Loucy (cell line): ENCODE results near the gene FHIT.

Experiments used
- H2AFZ ChIP-seq: fragments of 200-600 bp; sonication (generic); 2 replicates; pipeline ENCODE4 v1.6.0; 2016; ENCODE audit warnings: antibody characterized with exemption, mild to moderate bottlenecking, low read length, moderate library complexity
- H3F3A ChIP-seq: fragments of 200-600 bp; 2 replicates; pipeline ENCODE4 v1.6.0; 2016; ENCODE audit warnings: antibody characterized with exemption, low read depth, mild to moderate bottlenecking
- H3K27me3 ChIP-seq: fragments of 200-600 bp; sonication (generic); 2 replicates; pipeline ENCODE4 v1.6.1; 2014; ENCODE audit warnings: low read length, mild to moderate bottlenecking; ENCODE audit not compliant: insufficient read depth, poor library complexity, severe bottlenecking
- H3K36me3 ChIP-seq: fragments of 200-600 bp; sonication (generic); 2 replicates; pipeline ENCODE4 v1.6.1; 2016; ENCODE audit warnings: low read length; ENCODE audit not compliant: insufficient read depth
- H3K4me1 ChIP-seq: fragments of 200-600 bp; sonication (generic); 2 replicates; pipeline ENCODE4 v1.5.1; 2014; ENCODE audit warnings: low read length, mild to moderate bottlenecking; ENCODE audit not compliant: insufficient read depth, poor library complexity, severe bottlenecking
- H3K4me2 ChIP-seq: fragments of 200-600 bp; sonication (generic); 2 replicates; pipeline ENCODE4 v1.6.0; 2014; ENCODE audit warnings: antibody characterized with exemption, low read length, low read depth, mild to moderate bottlenecking; ENCODE audit not compliant: poor library complexity, severe bottlenecking
- H3K4me3 ChIP-seq: fragments of 200-600 bp; sonication (generic); 2 replicates; pipeline ENCODE4 v1.5.1; 2014; ENCODE audit warnings: low read length, mild to moderate bottlenecking, mixed read lengths; ENCODE audit not compliant: poor library complexity, severe bottlenecking
- H3K79me2 ChIP-seq: fragments of 200-600 bp; sonication (generic); 2 replicates; pipeline ENCODE4 v1.6.1; 2014; ENCODE audit warnings: low read length; ENCODE audit not compliant: insufficient read depth
- H3K9ac ChIP-seq: fragments of 200-600 bp; sonication (generic); 2 replicates; pipeline ENCODE4 v1.6.0; 2014; ENCODE audit warnings: mild to moderate bottlenecking, low read depth, low read length, moderate library complexity; ENCODE audit not compliant: poor library complexity, severe bottlenecking
- H3K9me2 ChIP-seq: fragments of 200-600 bp; sonication (generic); replicated peaks from 2 replicates; pipeline ENCODE4 v1.6.1; 2016; ENCODE audit warnings: low read depth, low read length, mixed read lengths
- H3K9me3 ChIP-seq: fragments of 200-600 bp; sonication (generic); 2 replicates; pipeline ENCODE4 v1.6.1; 2014; ENCODE audit warnings: mild to moderate bottlenecking, antibody characterized with exemption, low read length, low read depth; ENCODE audit not compliant: insufficient read depth
- H4K20me1 ChIP-seq: fragments of 200-600 bp; sonication (generic); 2 replicates; pipeline ENCODE4 v1.6.0; 2014; ENCODE audit warnings: antibody characterized with exemption, low read length, mild to moderate bottlenecking; ENCODE audit not compliant: insufficient read depth, poor library complexity, severe bottlenecking
- EZH2phosphoT487 ChIP-seq: fragments of 200-600 bp; IDR thresholded peaks from 2 replicates; pipeline ENCODE4 v1.6.1; 2018; ENCODE audit warnings: antibody characterized with exemption, mild to moderate bottlenecking, moderate library complexity, borderline replicate concordance
- TF ChIP-seq, protein P1 (sequence below): fragments of 200-600 bp; sonication (generic); conservative IDR thresholded peaks from 2 replicates; pipeline ENCODE4 v1.5.1; 2014; ENCODE audit warnings: mild to moderate bottlenecking, antibody characterized with exemption, low read length

The FHIT gene

DNA sequence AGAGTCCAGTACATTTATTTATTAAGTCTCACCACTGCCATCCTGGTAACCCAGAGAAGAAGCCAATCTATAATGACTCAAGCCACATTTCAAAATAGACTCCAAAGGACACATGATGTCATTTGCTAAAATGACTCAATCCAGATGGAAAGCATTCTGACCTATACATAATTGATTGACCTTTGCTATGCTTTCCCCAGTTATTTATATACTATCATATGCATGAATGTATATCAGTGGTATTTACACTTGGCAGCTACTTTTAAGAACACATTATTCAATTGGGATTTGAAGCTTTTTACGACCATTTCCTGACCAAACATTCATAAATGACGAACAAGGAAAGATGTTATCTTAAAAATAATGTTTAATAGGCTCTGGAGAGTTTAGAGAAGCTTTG is 297.2 kb downstream of the FHIT start:
- H3K9me2 ChIP-seq: no peaks in the 10 kb centered on the region

GRCh38 chr3:60953351-60953750 is 297.9 kb downstream of the FHIT start:
- H3K4me3 ChIP-seq: no peak overlapping the region
- no peak overlapping the region for H3K9ac ChIP-seq
- no peaks in the 10 kb centered on the region for H3K79me2 ChIP-seq
- no peaks in the 10 kb centered on the region for H3K27me3 ChIP-seq
- H2AFZ ChIP-seq: no peak overlapping the region
- H3K9me2 ChIP-seq: no peaks in the 10 kb centered on the region
- no peaks in the 10 kb centered on the region for H4K20me1 ChIP-seq
- H3F3A ChIP-seq: no peaks in the 10 kb centered on the region
- TF ChIP-seq, protein P1, sequence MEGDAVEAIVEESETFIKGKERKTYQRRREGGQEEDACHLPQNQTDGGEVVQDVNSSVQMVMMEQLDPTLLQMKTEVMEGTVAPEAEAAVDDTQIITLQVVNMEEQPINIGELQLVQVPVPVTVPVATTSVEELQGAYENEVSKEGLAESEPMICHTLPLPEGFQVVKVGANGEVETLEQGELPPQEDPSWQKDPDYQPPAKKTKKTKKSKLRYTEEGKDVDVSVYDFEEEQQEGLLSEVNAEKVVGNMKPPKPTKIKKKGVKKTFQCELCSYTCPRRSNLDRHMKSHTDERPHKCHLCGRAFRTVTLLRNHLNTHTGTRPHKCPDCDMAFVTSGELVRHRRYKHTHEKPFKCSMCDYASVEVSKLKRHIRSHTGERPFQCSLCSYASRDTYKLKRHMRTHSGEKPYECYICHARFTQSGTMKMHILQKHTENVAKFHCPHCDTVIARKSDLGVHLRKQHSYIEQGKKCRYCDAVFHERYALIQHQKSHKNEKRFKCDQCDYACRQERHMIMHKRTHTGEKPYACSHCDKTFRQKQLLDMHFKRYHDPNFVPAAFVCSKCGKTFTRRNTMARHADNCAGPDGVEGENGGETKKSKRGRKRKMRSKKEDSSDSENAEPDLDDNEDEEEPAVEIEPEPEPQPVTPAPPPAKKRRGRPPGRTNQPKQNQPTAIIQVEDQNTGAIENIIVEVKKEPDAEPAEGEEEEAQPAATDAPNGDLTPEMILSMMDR: no peak
- TF ChIP-seq EZH2phosphoT487: no peak
- H3K36me3 ChIP-seq: no peaks in the 10 kb centered on the region
- peaks cover 10% of the 10 kb centered on the region; the same call in 1 of the 2 replicates for H3K9me3 ChIP-seq
- H3K4me2 ChIP-seq: no peak overlapping the region
- H3K4me1 ChIP-seq: peaks cover 14% of the 10 kb centered on the region

More for the DNA sequence above, 297.2 kb downstream of the FHIT start:
- no peak for TF ChIP-seq EZH2phosphoT487
- TF ChIP-seq, protein P1: no peak
- Histone ChIP-seq H3K9me3 (peaks cover 10% of the 10 kb centered on the region; the same call in 1 of the 2 replicates), H2AFZ (no peak overlapping the region), H3K9ac (no peak overlapping the region), H3F3A (no peaks in the 10 kb centered on the region), H3K36me3 (no peaks in the 10 kb centered on the region), H4K20me1 (no peaks in the 10 kb centered on the region), H3K4me2 (no peak overlapping the region), H3K79me2 (no peaks in the 10 kb centered on the region), H3K27me3 (no peaks in the 10 kb centered on the region), H3K4me3 (no peak overlapping the region), H3K4me1 (peaks cover 14% of the 10 kb centered on the region)

DNA sequence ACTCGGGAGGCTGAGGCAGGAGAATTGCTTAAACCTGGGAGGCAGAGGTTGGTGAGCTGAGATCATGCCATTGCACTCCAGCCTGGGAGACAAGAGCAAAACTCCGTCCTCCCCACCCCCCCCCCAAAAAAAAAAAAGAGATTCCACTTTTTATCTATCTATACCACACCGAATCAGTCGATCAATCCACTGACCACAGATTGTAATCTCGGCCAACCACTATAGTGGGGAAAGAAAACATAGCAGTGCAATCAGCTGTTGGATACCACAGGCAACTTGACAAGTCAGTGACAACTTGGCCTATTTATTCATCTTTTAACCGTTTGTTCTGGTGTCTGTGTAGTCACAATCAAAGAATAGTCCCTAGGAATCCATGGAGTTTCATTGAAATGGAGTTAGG is 299.2 kb downstream of the FHIT start:
- Histone ChIP-seq H3K36me3 (no peaks in the 10 kb centered on the region), H3K4me2 (no peak overlapping the region), H3K9me3 (peaks cover 10% of the 10 kb centered on the region; the same call in 1 of the 2 replicates), H2AFZ (no peak overlapping the region), H3K4me1 (peaks cover 14% of the 10 kb centered on the region), H4K20me1 (no peaks in the 10 kb centered on the region), H3K79me2 (no peaks in the 10 kb centered on the region), H3K9me2 (no peaks in the 10 kb centered on the region), H3K4me3 (no peak overlapping the region), H3K9ac (no peak overlapping the region), H3K27me3 (no peaks in the 10 kb centered on the region), H3F3A (no peaks in the 10 kb centered on the region)
- no peak for TF ChIP-seq EZH2phosphoT487
- TF ChIP-seq, protein P1: no peak
